ENCODE data around the gene ADAMTS12.

- TF ChIP-seq TOX (CRISPR knock-in tag; IDR thresholded peaks at IDR 0.05; ENCODE audit: borderline replicate concordance) (no peak), ZFP3 (CRISPR knock-in tag; IDR thresholded peaks at IDR 0.05) (no peak), POU6F1 (CRISPR knock-in tag; IDR thresholded peaks at IDR 0.05; ENCODE audit: borderline replicate concordance, low read depth) (no peak)
Measured at GRCh38 chr5:33579152-33579551, 312.6 kb downstream of the ADAMTS12 start.

Data from SK-N-SH treated with all-trans-retinoic acid at 6 μM for 48 hours (cell line).